ENCODE results near the gene CLEC20A. TPM values are rescaled to one million over a fixed set of nuclear protein-coding genes. Genes with fewer than 3 reads are reported as not detected.

The CLEC20A gene
- total RNA-seq, 4 donors from 2014 or later, result not detected

DNA sequence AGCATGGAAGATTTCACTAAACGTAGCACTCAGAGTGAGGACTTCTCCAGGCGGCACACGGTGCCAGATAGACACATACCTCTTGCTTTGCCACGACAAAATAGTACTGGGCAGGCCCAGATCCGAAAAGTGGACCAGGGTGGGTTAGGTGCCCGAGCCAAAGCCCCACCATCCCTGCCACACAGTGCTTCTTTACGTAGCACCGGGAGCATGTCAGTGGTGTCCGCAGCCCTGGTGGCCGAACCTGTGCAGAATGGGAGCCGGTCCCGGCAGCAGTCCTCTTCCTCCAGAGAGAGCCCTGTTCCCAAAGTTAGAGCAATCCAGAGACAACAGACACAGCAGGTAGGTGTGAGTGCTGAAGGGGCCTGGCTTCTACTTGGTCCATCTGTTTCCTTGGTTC is 38.6 kb downstream of the CLEC20A start:
- peaks cover 3 to 34% of the 10 kb centered on the region in 2 donors for H3K36me3 ChIP-seq
- no peaks in the 10 kb centered on the region for H3K9me3 ChIP-seq
- no peaks in the 10 kb centered on the region for H3K27me3 ChIP-seq
- no peaks in the 10 kb centered on the region for H3K4me1 ChIP-seq
- no peak overlapping the region for H3K27ac ChIP-seq
- ATAC-seq, result no peak
- no peak overlapping the region for H3K4me3 ChIP-seq
- WGBS, 2 donors (ENCODE audit: low coverage in 1 of 2), result 85 to 100% methylated on average over 2 to 4 of the region's 12 CpGs
- TF ChIP-seq POLR2AphosphoS5 (IDR thresholded peaks at IDR 0.05), result no peak
- no peak for TF ChIP-seq EP300 (IDR thresholded peaks at IDR 0.05)
- TF ChIP-seq, protein P1, sequence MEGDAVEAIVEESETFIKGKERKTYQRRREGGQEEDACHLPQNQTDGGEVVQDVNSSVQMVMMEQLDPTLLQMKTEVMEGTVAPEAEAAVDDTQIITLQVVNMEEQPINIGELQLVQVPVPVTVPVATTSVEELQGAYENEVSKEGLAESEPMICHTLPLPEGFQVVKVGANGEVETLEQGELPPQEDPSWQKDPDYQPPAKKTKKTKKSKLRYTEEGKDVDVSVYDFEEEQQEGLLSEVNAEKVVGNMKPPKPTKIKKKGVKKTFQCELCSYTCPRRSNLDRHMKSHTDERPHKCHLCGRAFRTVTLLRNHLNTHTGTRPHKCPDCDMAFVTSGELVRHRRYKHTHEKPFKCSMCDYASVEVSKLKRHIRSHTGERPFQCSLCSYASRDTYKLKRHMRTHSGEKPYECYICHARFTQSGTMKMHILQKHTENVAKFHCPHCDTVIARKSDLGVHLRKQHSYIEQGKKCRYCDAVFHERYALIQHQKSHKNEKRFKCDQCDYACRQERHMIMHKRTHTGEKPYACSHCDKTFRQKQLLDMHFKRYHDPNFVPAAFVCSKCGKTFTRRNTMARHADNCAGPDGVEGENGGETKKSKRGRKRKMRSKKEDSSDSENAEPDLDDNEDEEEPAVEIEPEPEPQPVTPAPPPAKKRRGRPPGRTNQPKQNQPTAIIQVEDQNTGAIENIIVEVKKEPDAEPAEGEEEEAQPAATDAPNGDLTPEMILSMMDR (IDR thresholded peaks at IDR 0.05), result no peak
- TF ChIP-seq POLR2A (IDR thresholded peaks at IDR 0.05), result no peak

DNA sequence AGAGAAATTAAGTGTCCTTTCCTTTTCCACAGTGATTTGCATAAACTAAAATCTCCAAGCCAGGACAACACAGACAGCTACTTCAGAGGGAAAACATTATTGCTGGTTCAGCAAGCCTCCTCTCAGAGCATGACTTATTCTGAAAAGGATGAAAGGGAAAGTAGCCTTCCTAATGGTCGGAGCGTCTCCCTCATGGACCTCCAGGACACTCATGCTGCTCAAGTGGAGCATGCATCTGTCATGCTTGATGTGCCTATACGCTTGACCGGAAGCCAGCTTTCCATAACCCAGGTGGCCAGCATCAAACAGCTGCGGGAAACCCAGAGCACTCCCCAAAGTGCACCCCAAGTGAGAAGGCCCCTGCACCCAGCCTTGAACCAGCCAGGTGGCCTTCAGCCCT is 39.1 kb downstream of the CLEC20A start:
- H3K27ac ChIP-seq, result no peak overlapping the region
- no peaks in the 10 kb centered on the region for H3K27me3 ChIP-seq
- no peak for ATAC-seq
- WGBS, 2 donors (ENCODE audit: low coverage in 1 of 2), result 100% methylated on average over 1 of the region's 5 CpGs; no CpG with 5 or more reads in 1 of the 2 donors
- H3K4me3 ChIP-seq, result no peak overlapping the region
- peaks cover 3 to 35% of the 10 kb centered on the region in 2 donors for H3K36me3 ChIP-seq
- no peaks in the 10 kb centered on the region for H3K4me1 ChIP-seq
- no peaks in the 10 kb centered on the region for H3K9me3 ChIP-seq
- TF ChIP-seq POLR2A (IDR thresholded peaks at IDR 0.05), result no peak
- no peak for TF ChIP-seq EP300 (IDR thresholded peaks at IDR 0.05)
- TF ChIP-seq POLR2AphosphoS5 (IDR thresholded peaks at IDR 0.05), result no peak
- TF ChIP-seq, protein P1 (IDR thresholded peaks at IDR 0.05), result no peak

DNA sequence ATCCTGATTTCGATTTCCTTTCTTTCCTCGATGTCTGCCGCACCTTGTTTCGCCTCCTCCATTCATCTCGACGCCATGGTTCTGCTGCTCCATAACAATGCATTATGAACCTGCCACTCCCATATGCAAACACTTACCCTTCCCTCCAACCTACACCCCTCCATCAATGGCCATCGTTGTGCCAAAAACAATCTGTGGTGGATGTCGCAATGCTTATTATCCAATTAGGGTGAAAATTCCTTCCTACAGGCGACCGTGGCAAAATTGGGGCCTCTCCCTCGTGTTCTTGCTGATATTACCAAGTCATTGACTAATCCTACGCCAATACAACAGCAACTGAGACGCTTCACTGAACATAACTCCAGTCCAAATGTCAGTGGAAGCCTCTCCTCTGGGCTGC is 40.3 kb downstream of the CLEC20A start:
- TF ChIP-seq POLR2A (IDR thresholded peaks at IDR 0.05) (no peak), EP300 (IDR thresholded peaks at IDR 0.05) (no peak), POLR2AphosphoS5 (IDR thresholded peaks at IDR 0.05) (no peak)
- TF ChIP-seq, protein P1 (IDR thresholded peaks at IDR 0.05), result no peak
- H3K4me3 ChIP-seq, result no peak overlapping the region
- peaks cover 3 to 47% of the 10 kb centered on the region in 2 donors for H3K36me3 ChIP-seq
- H3K9me3 ChIP-seq, result no peaks in the 10 kb centered on the region
- no peaks in the 10 kb centered on the region for H3K4me1 ChIP-seq
- ATAC-seq, result no peak
- H3K27me3 ChIP-seq, result no peaks in the 10 kb centered on the region
- 95 to 100% methylated on average over 1 to 13 of the region's 13 CpGs for WGBS, 2 donors (ENCODE audit: low coverage in 1 of 2)
- no peak overlapping the region for H3K27ac ChIP-seq

DNA sequence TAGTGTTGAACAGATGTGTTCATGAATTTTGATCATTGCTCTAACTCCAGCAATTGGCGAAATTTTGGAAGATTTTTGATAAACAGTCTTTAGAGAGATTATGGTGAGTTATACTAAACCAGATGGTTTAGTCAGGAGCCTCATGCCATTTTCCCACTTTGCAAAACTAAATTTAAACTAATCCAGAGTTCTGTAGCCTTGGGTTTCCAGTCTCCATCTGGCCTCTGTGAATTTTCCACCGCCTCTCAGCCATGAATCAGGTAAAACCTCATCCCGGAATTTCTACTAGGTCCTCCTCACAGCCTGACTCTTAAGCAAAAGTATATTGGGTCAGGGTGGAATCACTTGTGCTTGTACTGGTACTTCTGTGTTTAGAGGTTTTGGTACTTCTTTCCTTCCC is 44.8 kb downstream of the CLEC20A start:
- no peak overlapping the region for H3K27ac ChIP-seq
- ATAC-seq, result no peak
- no peak for TF ChIP-seq POLR2AphosphoS5 (IDR thresholded peaks at IDR 0.05)
- TF ChIP-seq POLR2A (IDR thresholded peaks at IDR 0.05), result no peak
- TF ChIP-seq, protein P1 (IDR thresholded peaks at IDR 0.05), result no peak
- no peak for TF ChIP-seq EP300 (IDR thresholded peaks at IDR 0.05)
- 90 to 100% methylated on average over 2 to 3 of the region's 3 CpGs for WGBS, 2 donors (ENCODE audit: low coverage in 1 of 2)
- H3K4me3 ChIP-seq, result no peak overlapping the region
- H3K9me3 ChIP-seq, result no peaks in the 10 kb centered on the region
- peaks cover 3 to 34% of the 10 kb centered on the region in 2 donors for H3K36me3 ChIP-seq
- no peaks in the 10 kb centered on the region for H3K4me1 ChIP-seq
- H3K27me3 ChIP-seq, result no peaks in the 10 kb centered on the region

DNA sequence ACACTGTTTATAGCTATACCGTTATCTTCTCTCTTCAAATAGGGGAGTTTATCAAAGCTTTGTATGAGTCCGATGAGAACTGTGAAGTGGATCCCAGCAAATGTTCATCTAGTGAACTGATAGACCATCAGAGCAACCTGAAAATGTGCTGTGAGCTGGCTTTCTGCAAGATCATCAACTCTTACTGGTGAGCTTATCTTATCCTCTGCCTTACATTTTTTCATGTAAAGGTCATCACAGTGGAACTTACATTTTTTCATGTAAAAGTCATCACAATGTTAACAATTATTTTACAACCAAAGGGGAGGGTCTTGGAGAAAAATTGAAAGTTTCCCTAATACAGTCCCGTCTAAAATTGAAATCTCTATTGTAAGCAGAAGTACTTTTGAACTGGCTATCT is 45.2 kb downstream of the CLEC20A start:
- Histone ChIP-seq H3K36me3 (peaks cover 3 to 29% of the 10 kb centered on the region in 2 donors), H3K27ac (no peak overlapping the region), H3K9me3 (no peaks in the 10 kb centered on the region), H3K4me1 (no peaks in the 10 kb centered on the region), H3K4me3 (no peak overlapping the region), H3K27me3 (no peaks in the 10 kb centered on the region)
- 63 to 64% methylated on average over 3 of the region's 3 CpGs for WGBS, 2 donors (ENCODE audit: low coverage in 1 of 2)
- TF ChIP-seq POLR2A (IDR thresholded peaks at IDR 0.05) (no peak), POLR2AphosphoS5 (IDR thresholded peaks at IDR 0.05) (no peak), EP300 (IDR thresholded peaks at IDR 0.05) (no peak)
- TF ChIP-seq, protein P1 (IDR thresholded peaks at IDR 0.05), result no peak
- no peak for ATAC-seq
